ENCODE measurements around the gene SOX10. TPM values are rescaled to one million over a fixed set of nuclear protein-coding genes. Genes with fewer than 3 reads are reported as not detected.

SOX10 gene
- total and polyA plus RNA-seq, 10 donors = 0.09 to 1.8 (median 0.21) TPM; not detected in 4

- no peak for DNase-seq
- WGBS, 5 donors = 57 to 68% (median 61%) methylated on average over 5 to 6 of the region's 6 CpGs
- intact Hi-C loops (cut with DNase I; ENCODE audit: low total_unique reads) = no loop called here
- TF ChIP-seq CTCF (IDR thresholded peaks at IDR 0.05 in 8 of 11, conservative IDR thresholded peaks at IDR 0.05 in 3 of 11) = no peak
- TF ChIP-seq POLR2AphosphoS5 (IDR thresholded peaks at IDR 0.05) = no peak
- no peak for TF ChIP-seq POLR2A (IDR thresholded peaks at IDR 0.05)
- H3K27me3 ChIP-seq (replicated peaks in 1 of 7) = no peaks in the 10 kb centered on the region
- H3K27ac ChIP-seq = peak overlapping the region in 5 of 8 donors; percentile 10 to 66 (median 64)
- no peaks in the 10 kb centered on the region for H3K9me3 ChIP-seq
- H3K36me3 ChIP-seq = no peaks in the 10 kb centered on the region
- peaks cover 0 to 39% (median 17%) of the 10 kb centered on the region in 6 donors for H3K4me1 ChIP-seq
- no peak overlapping the region for H3K4me3 ChIP-seq
Measured at GRCh38 chr22:37994049-37994448, 9.7 kb upstream of the SOX10 start.

- H3K4me3 ChIP-seq = no peak overlapping the region
- intact Hi-C loops (cut with DNase I; ENCODE audit: low total_unique reads) = no loop called here
- 69 to 85% (median 83%) methylated on average over 6 of the region's 6 CpGs for WGBS, 5 donors
- no peaks in the 10 kb centered on the region for H3K27me3 ChIP-seq (replicated peaks in 1 of 7)
- no peak for DNase-seq
- no peak overlapping the region for H3K27ac ChIP-seq
- no peak for TF ChIP-seq POLR2A (IDR thresholded peaks at IDR 0.05)
- no peak for TF ChIP-seq CTCF (IDR thresholded peaks at IDR 0.05 in 8 of 11, conservative IDR thresholded peaks at IDR 0.05 in 3 of 11)
- TF ChIP-seq POLR2AphosphoS5 (IDR thresholded peaks at IDR 0.05) = no peak
- H3K9me3 ChIP-seq = no peaks in the 10 kb centered on the region
- H3K36me3 ChIP-seq = peaks cover 0 to 8% (median 0%) of the 10 kb centered on the region in 6 donors
- peaks cover 0 to 35% (median 16%) of the 10 kb centered on the region in 6 donors for H3K4me1 ChIP-seq
Measured at GRCh38 chr22:37991731-37992442, 7.5 kb upstream of the SOX10 start.

- Histone ChIP-seq H3K4me1 (peaks cover 0 to 24% (median 5%) of the 10 kb centered on the region in 6 donors), H3K36me3 (peaks cover 0 to 19% (median 0%) of the 10 kb centered on the region in 6 donors), H3K9me3 (no peaks in the 10 kb centered on the region), H3K27me3 (replicated peaks in 1 of 7) (no peaks in the 10 kb centered on the region), H3K27ac (no peak overlapping the region), H3K4me3 (no peak overlapping the region)
- intact Hi-C loops (cut with DNase I; ENCODE audit: low total_unique reads) = no loop called here
- TF ChIP-seq CTCF (IDR thresholded peaks at IDR 0.05 in 8 of 11, conservative IDR thresholded peaks at IDR 0.05 in 3 of 11) (no peak), POLR2AphosphoS5 (IDR thresholded peaks at IDR 0.05) (no peak), POLR2A (IDR thresholded peaks at IDR 0.05) (no peak)
- 84 to 90% (median 88%) methylated on average over 7 of the region's 7 CpGs for WGBS, 5 donors
- DNase-seq = no peak
Measured at GRCh38 chr22:37990862-37991261, 6.5 kb upstream of the SOX10 start.

GRCh38 chr22:37990301-37990700 lies 5.9 kb upstream of the SOX10 start:
- WGBS, 5 donors = 50 to 86% (median 78%) methylated on average over 3 to 5 of the region's 5 CpGs
- no peak overlapping the region for H3K4me3 ChIP-seq
- TF ChIP-seq CTCF (IDR thresholded peaks at IDR 0.05 in 8 of 11, conservative IDR thresholded peaks at IDR 0.05 in 3 of 11) (no peak), POLR2AphosphoS5 (IDR thresholded peaks at IDR 0.05) (peak in 1 of 3 donors; percentile 31)
- intact Hi-C loops (cut with DNase I; ENCODE audit: low total_unique reads) = no loop called here
- peaks cover 0 to 19% (median 0%) of the 10 kb centered on the region in 6 donors for H3K36me3 ChIP-seq
- no peak for DNase-seq
- no peaks in the 10 kb centered on the region for H3K27me3 ChIP-seq (replicated peaks in 1 of 7)
- peaks cover 0 to 20% (median 2%) of the 10 kb centered on the region in 6 donors for H3K4me1 ChIP-seq
- H3K9me3 ChIP-seq = no peaks in the 10 kb centered on the region
- H3K27ac ChIP-seq = no peak overlapping the region

Data from spleen (tissue), 11 donors.